Activated CD4-positive, alpha-beta T cell treated with anti-CD3 and anti-CD28 coated beads for 4 hours (primary cell): ENCODE results near the gene NCAPH2.

ENCODE experiments used
- DNase-seq, 2 donors: peaks; one replicate each; pipeline ENCODE4 v3.0.0-alpha.2; 2020

NCAPH2 gene

GRCh38 chr22:50550395-50550794 is 42.4 kb downstream of the NCAPH2 start:
- DNase-seq, result no peak

GRCh38 chr22:50551160-50551752 is 43.2 kb downstream of the NCAPH2 start:
- no peak for DNase-seq

- DNase-seq, result no peak
Measured at GRCh38 chr22:50553310-50553709, 45.3 kb downstream of the NCAPH2 start.

GRCh38 chr22:50556703-50557102 is 48.7 kb downstream of the NCAPH2 start:
- DNase-seq, result no peak

- DNase-seq, result no peak
Measured at GRCh38 chr22:50560034-50560433, 52.0 kb downstream of the NCAPH2 start.

GRCh38 chr22:50561401-50562358 is 53.7 kb downstream of the NCAPH2 start:
- DNase-seq, result no peak

- peak; percentile 97 to 98 for DNase-seq
Measured at GRCh38 chr22:50562523-50563412, 54.7 kb downstream of the NCAPH2 start, which contains the start of gene SYCE3. SYCE3 (minus strand) TSS chr22:50562919; CDS start chr22:50556405, 6,514 bp downstream.

- no peak for DNase-seq
Measured at GRCh38 chr22:50563413-50564160, 55.6 kb downstream of the NCAPH2 start.

GRCh38 chr22:50564289-50564688 is 56.3 kb downstream of the NCAPH2 start:
- no peak for DNase-seq

- DNase-seq, result no peak
Measured at GRCh38 chr22:50567721-50568252, 59.8 kb downstream of the NCAPH2 start.

GRCh38 chr22:50568626-50569025 is 60.6 kb downstream of the NCAPH2 start:
- no peak for DNase-seq

- no peak for DNase-seq
Measured at GRCh38 chr22:50569041-50569459, 61.0 kb downstream of the NCAPH2 start.

- no peak for DNase-seq
Measured at GRCh38 chr22:50569896-50570535, 62.0 kb downstream of the NCAPH2 start.

GRCh38 chr22:50570861-50571260 is 62.8 kb downstream of the NCAPH2 start:
- no peak for DNase-seq

- no peak for DNase-seq
Measured at GRCh38 chr22:50571264-50572175, 63.5 kb downstream of the NCAPH2 start.

GRCh38 chr22:50572965-50573364 is 64.9 kb downstream of the NCAPH2 start:
- DNase-seq, result no peak

- no peak for DNase-seq
Measured at GRCh38 chr22:50573491-50574382, 65.7 kb downstream of the NCAPH2 start.

GRCh38 chr22:50574383-50574755 is 66.3 kb downstream of the NCAPH2 start:
- DNase-seq, result no peak
